ENCODE results near the gene DCXR.

Gene DCXR

DNA sequence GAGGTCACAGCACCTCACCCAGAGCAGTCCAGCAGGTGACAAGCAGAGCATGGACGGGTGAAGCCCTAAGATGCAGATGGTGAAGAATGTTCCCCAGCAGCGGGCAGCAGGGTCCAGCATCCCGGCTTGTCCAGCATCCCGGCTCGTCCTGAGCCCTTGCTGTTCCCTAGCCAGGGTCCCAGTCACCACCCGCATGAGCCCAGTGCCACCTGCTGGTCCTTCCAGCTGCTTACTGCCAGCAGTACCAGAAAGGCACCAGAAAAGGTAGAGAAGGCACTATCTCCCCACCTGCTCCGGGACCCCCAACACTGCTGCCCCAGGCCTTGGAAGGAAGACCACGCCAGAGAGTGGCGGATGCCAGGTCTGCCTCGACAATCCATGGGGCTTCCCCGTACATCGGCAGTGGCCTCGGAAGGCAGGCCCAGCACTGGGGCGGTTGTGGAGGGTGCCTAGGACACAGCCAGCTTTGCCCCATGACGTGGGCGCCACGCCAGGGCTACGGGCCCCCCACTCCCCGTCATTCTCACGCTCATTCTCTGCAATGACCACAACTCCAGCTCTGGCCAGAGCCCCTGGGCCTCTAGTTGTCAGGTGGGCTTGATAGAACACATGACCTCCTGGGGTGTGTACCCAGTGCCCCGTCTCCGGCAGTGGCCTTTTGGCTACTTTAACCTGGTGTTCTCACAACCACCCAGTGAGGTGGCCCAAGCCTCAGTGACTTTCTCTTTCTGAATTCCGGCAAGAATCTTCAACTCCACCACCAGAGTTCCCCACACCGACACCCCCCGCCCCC lies 16.2 kb downstream of the DCXR start:
- peak; percentile 75 for DNase-seq

GRCh38 chr17:82020572-82021106 lies 16.9 kb downstream of the DCXR start:
- no peak for DNase-seq

- DNase-seq, result peak; percentile 77
Measured at GRCh38 chr17:82019690-82020571, 17.6 kb downstream of the DCXR start.

GRCh38 chr17:82018989-82019689 lies 18.4 kb downstream of the DCXR start:
- DNase-seq, result no peak

DNA sequence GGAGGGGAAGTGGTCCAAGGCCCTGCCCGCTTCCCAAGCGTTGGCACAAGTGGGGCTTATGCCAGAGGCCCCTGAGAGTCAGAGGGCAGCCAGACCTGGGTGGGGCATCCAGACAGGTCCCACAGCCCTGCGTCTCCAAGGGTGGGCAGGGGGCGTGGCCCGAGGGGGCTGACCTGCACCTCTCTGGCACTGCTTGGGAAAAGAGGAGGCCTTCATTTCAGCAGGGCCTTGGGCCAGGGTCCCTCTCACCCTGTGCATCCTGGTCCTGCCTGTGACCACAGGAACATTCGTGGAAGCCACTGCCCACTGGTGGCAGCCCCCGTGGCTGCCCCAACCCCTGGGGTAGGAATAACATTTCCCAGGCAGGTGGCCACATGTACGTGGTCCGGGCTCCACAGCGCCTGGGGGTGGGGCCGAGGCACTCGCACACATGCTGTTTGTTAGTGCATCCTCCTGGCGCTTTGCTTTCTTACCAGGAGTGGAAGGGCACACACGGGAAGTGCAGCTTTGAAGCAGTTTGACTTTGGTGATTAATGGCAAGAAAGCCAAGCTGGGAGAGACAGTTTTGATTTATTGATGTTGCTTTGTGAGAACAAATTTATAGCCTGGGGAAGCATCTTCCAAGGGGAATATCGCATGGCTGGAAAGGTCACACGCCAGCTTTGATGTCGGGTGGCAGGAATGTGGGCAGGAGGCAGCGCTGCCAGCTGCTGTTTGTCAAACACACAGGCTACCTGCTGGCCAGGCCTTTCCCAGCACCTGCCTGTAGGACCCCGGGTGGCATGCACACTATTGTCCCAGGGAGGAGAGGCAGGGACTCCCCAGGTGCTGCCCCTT lies 19.1 kb downstream of the DCXR start:
- DNase-seq, result no peak

DNA sequence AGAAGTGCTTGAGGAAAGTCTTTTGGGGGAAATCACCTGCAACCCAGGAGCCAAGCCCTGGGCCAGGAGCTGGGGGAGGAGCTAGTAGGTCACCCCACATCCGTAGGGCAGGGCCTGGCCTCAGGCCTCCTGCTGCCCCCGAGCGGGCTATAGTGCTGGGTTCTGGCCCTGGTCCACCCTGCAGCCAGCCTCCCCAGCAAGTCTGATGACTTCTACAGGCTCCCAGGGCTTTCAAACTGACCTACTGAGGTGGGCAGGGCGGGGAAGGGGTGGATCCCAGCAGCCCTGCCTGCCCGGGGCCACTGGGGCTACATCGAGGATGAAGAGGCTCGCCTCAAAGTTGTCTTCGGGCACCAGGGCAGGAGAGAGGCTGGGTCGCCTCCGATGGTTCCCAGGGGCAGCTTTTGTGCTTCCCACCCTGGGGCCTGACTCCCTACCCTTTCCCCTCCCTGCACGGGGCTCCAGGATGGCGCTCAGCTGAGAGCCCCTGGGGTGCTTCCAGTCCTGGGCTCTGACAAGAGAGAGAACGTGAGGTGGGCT lies 19.8 kb downstream of the DCXR start:
- no peak for DNase-seq

DNA sequence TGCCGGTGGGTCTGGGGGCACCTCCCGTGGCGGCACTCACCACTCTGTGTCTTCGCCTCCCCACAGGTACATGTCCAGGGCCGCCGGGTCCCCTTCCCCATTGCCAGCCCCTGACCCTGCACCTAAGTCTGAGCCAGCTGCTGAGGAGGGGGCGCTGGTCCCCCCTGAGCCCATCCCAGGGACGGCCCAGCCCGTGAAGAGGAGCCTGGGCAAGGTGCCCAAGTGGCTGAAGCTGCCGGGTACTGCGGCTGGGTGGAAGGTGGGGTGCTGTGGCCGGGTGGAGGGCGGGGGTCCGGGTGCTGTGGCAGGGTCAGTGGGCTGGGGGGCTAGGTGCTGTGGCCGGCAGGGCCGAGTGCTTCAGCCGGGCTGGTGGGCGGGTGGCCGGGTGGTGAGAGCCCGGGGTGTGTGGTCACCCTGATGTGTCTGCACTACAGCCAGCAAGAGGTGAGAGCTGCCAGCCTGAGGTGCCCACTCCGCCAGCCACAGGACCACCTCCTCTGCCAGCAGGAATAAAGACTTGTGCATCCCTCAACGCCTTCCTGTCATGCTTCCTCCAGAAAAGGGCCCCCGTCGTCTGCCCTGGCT lies 20.5 kb downstream of the DCXR start:
- no peak for DNase-seq

DNA sequence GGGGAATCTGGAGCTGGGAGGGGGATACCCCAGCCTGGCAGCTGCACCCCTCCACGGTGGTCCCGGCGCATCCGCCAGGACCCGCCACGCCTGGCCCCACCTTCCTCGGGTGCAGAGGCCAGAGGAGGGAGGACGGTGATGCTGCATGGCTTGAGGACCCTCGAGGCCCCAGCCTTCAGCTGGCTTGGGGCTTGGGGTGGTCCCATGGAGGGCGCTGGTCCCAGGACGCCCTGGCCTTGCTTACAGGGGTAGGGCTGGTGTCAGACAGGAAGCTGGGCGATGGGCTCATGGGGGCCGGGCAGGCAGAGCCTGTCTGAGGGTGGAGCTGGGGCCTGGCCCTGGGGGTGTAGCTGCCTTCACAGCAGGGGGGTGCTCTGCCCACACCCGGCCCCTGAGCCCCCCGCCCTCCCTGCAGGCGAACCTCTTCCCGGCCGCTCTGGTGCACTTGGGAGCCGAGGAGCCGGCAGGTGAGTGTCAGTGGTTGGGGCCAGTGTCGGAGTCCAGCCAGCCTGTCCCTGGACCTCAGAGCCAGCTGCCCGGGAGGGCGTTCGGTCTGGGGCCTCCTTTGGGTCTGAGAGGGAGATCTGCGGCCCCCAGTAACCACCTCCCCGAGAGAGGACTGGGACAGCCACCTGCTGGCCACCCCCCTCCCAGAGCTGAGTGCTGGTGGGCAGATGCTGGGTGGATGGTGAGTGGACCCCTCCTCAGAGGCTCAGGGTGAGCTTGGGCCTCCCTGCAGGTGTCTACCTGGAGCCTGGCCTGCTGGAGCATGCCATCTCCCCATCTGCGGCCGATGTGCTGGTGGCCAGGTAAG lies 21.2 kb downstream of the DCXR start:
- DNase-seq, result no peak

DNA sequence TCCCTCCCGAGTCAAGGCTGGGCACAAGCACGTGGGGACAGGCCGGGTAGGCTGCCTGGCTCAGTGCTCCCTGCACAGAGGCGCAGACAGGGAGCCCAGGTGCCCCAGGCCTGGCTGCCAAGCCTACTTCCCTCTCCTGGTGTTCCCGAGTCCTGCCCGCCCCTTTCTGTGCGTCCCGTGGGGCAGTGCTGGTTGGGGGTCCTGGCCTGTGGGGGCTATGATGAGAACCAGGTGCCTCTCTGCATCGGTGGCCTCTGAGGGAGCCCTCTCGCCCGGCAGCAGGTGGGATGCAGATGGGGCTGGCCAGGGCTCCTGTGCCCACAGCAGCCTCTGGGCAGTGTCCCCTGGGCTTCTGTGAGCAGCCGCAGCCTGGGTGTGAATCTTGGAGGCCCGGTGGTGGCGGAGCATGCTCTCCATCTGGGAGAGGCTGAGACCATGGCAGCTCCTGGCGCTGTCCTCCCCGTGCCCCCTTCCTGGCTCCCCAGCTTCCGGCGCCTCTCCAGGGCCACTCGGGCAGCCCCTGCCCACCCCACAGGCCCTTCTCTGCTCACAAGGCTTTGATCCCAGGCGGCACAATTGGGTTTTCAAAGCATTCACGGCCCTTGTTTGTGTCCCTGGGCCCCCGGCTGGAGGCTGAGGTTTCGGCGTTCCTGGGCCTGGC lies 22.1 kb downstream of the DCXR start:
- DNase-seq, result no peak

- DNase-seq, result no peak
Measured at GRCh38 chr17:82014971-82015310, 22.6 kb downstream of the DCXR start.

GRCh38 chr17:82014432-82014831 lies 23.1 kb downstream of the DCXR start:
- DNase-seq, result no peak

- DNase-seq, result no peak
Measured at GRCh38 chr17:82013772-82014321, 23.6 kb downstream of the DCXR start.

GRCh38 chr17:82013341-82013740 lies 24.2 kb downstream of the DCXR start:
- DNase-seq, result no peak

DNA sequence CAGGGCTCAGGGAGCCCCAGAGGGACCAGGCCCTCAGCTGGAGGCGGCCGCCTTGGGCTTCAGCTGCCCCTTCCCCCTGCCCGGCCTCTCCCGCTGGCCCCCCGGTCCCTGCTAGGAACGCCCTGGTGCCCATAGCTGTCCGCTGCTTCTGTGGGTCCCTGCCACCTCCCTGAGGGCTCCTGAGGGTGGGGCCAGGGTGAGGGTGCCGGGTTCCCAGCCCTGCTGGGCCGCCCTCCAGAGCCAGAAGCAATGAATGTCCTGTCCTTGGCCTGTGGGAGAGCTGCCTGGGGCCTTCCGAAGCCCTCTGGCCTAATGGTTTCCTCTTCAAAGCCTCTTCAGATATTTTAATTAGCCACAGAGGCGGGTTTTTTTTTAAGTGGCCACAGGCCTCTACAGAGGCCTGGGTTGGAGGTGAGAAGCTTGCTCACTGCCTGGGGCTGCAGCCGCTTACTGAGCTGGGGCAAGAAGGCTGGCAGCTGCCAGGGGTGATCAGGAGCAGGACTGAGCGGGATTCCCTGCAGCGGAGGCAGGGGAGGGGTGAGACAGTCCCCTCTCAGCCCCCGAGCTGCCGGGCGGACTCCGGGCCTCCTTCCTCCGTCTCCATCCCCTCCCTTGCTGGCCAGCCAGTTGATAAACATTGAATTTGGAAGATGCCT lies 24.7 kb downstream of the DCXR start:
- DNase-seq, result no peak

DNA sequence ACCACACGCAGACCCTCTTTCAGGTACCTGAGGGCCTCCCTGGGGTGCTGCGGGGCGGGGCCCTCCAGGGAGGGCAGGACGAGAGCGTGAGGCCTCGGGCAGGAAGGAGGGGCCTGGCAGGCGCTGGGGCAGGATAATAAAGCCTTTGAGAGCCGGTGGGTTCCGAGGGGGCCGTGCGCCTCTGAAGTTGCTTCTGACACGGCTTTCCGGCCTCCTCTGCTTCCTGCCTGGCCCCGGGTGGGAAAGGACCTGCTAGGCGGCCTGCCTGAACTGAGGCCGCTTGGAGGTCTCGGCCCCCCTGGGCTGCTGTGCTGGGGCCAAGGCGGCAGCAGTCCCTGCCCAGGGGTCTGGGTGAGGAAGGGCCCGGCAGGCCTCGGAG lies 25.2 kb downstream of the DCXR start:
- no peak for DNase-seq

DNA sequence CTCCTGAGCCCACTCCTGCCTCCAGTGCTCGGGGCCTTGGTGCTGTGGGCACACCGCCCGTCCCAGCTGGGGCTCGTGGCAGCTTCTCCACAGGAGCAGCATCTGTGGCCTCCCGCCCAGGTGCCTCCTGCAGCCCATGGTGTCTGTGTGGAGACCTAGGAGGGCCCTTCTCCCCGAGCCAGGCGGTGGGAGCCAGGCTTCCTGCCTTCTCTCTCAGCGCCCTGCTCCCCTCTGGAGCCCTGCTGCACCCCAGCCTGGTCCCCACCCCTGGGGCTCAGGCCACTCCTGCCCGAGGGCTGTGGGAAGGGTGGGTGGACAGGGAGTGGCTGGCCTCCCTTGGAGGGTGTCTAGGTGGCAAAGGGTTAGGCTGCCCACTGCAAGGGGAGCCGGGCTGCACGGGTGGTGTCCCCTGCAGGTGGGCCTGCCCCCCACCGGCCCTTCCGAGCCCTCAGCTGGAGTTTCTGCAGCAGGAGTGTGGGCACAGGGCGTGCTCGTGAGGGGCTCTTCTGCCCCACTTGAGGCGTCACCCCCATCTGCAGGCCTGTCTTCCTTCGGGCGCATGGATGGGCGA lies 25.8 kb downstream of the DCXR start:
- no peak for DNase-seq

DNA sequence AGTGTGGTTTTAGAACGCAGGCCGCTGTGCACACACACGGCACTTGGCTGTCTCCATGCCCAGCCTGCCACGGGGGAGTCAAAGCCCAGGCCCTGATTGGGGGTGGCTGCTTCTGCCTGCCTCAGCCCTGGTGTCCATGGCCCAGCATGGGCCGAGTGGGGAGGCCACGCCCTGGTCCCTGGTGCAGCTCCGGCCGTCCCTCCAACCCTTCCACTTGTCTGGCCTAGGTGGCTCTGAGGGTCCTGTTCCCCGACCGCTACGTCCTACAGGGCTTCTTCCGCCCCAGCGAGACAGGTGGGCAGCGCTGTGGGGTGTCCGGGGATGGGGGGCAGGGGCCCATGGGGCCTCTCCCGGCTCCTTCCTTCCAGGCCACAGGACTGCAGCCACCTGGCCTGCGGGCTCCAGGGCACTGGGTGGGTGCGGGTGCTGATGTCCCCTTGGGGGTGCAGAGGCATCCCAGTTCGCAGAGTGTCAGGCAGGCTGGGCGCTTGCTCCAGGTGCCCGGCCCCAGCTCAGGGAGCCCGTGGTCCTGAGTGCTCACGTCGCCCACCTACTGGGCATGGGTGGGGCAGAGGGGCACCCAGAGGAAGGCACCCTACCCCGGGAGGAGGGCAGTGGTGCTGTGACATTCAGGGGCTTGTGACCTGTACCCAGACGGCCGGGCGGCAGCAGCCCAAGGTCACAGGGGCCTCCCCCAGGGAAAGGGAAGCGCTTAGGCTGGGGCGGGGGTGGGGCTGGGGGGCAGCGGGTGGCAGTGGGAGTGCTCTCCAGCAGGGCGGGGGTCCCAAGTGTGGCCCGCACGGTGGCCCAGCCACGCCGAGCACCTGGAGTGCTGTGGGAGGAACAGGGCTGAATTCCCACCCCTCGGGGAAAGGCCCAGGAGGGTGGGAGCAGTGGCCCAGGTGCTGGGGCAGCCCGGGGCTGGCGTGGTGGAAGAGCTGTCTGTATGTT lies 26.6 kb downstream of the DCXR start:
- no peak for DNase-seq

- DNase-seq, result no peak
Measured at GRCh38 chr17:82009413-82009812, 28.1 kb downstream of the DCXR start.
